Neuronal stem cell (in vitro differentiated cells): ENCODE data around the gene STK39.

Source experiments
- DNase-seq: peaks from one replicate; pipeline ENCODE4 v3.0.0-alpha.2; 2013; ENCODE audit warnings: low spot score
- H2AFZ ChIP-seq: one replicate; pipeline ENCODE4 v1.6.1; 2013; ENCODE audit warnings: mild to moderate bottlenecking, low read length, inconsistent platforms
- H2AK5ac ChIP-seq: 2 replicates; pipeline ENCODE4 v1.6.1; 2013; ENCODE audit warnings: low read depth, mild to moderate bottlenecking, inconsistent platforms, low read length, moderate library complexity, mixed read lengths
- H2BK120ac ChIP-seq: 2 replicates; pipeline ENCODE4 v1.6.1; 2013; ENCODE audit warnings: low read depth, mild to moderate bottlenecking, inconsistent platforms, low read length, moderate library complexity, mixed read lengths
- H2BK12ac ChIP-seq: one replicate; pipeline ENCODE4 v1.6.1; 2013; ENCODE audit warnings: low read length, inconsistent platforms
- H2BK15ac ChIP-seq: 2 replicates; pipeline ENCODE4 v1.6.1; 2013; ENCODE audit warnings: mild to moderate bottlenecking, low read length, inconsistent platforms, mixed read lengths
- H2BK5ac ChIP-seq: one replicate; pipeline ENCODE4 v1.6.1; 2013; ENCODE audit warnings: inconsistent platforms, mild to moderate bottlenecking, low read length, moderate library complexity
- H3K14ac ChIP-seq: one replicate; pipeline ENCODE4 v1.6.1; 2013; ENCODE audit warnings: low read length, inconsistent platforms
- H3K18ac ChIP-seq: 2 replicates; pipeline ENCODE4 v1.6.1; 2013; ENCODE audit warnings: low read length, inconsistent platforms
- H3K23ac ChIP-seq: 2 replicates; pipeline ENCODE4 v1.6.1; 2013; ENCODE audit warnings: low read depth, mild to moderate bottlenecking, mixed read lengths, low read length, inconsistent platforms; ENCODE audit not compliant: poor library complexity
- H3K27ac ChIP-seq: replicated peaks from 3 replicates; pipeline ENCODE4 v1.5.1; 2013; ENCODE audit warnings: low read length, inconsistent platforms
- H3K27me3 ChIP-seq, 3 experiments: 2 replicates each; pipeline ENCODE4 v1.6.1; 2013; ENCODE audit warnings: low read length in 3 of 3, mild to moderate bottlenecking in 2 of 3, inconsistent platforms in 1 of 3, low read depth in 1 of 3, mixed read lengths in 1 of 3, moderate library complexity in 1 of 3; ENCODE audit not compliant: control insufficient read depth in 3 of 3, insufficient read depth in 3 of 3
- H3K36me3 ChIP-seq, 2 donors: replicated peaks in 1 of 2; 2 replicates each; pipeline ENCODE4 v1.6.1; 2013; ENCODE audit warnings: low read length in 2 of 2; ENCODE audit not compliant: control insufficient read depth in 2 of 2, insufficient read depth in 2 of 2
- H3K4ac ChIP-seq: 2 replicates; pipeline ENCODE4 v1.6.1; 2013; ENCODE audit warnings: inconsistent platforms, mild to moderate bottlenecking, low read length, moderate library complexity
- H3K4me1 ChIP-seq, 2 donors: 1 replicate in 1 of 2; 2 replicates in 1 of 2; pipeline ENCODE4 v1.6.1; 2013; ENCODE audit warnings: low read length in 2 of 2, low read depth in 1 of 2; ENCODE audit not compliant: control insufficient read depth in 2 of 2, insufficient read depth in 1 of 2
- H3K4me2 ChIP-seq: one replicate; pipeline ENCODE4 v1.6.1; 2013; ENCODE audit warnings: mild to moderate bottlenecking, low read length, inconsistent platforms; ENCODE audit not compliant: insufficient read depth, poor library complexity, severe bottlenecking
- H3K4me3 ChIP-seq, 2 donors: 2 replicates each; pipeline ENCODE4 v1.5.1; 2013; ENCODE audit warnings: low read length in 2 of 2, mild to moderate bottlenecking in 2 of 2, inconsistent platforms in 1 of 2, moderate library complexity in 1 of 2
- H3K79me1 ChIP-seq: one replicate; pipeline ENCODE4 v1.6.1; 2013; ENCODE audit warnings: low read depth, mild to moderate bottlenecking, inconsistent platforms, low read length, moderate library complexity
- H3K9ac ChIP-seq: one replicate; pipeline ENCODE4 v1.6.1; 2013; ENCODE audit warnings: mild to moderate bottlenecking, low read depth, low read length, inconsistent platforms; ENCODE audit not compliant: poor library complexity
- H3K9me3 ChIP-seq, 2 donors: replicated peaks in 1 of 2; 2 replicates each; pipeline versions ENCODE3 to v1.6.1; 2013; ENCODE audit warnings: low read length in 2 of 2, mild to moderate bottlenecking in 2 of 2, inconsistent platforms in 1 of 2, low read depth in 1 of 2, mixed read lengths in 1 of 2, moderate library complexity in 1 of 2; ENCODE audit not compliant: control insufficient read depth in 2 of 2, insufficient read depth in 1 of 2
- H4K8ac ChIP-seq: one replicate; pipeline ENCODE4 v1.6.1; 2013; ENCODE audit warnings: low read depth, mild to moderate bottlenecking, inconsistent platforms, low read length, moderate library complexity
- H4K91ac ChIP-seq: one replicate; pipeline ENCODE4 v1.6.1; 2013; ENCODE audit warnings: low read length, low read depth, mild to moderate bottlenecking, inconsistent platforms; ENCODE audit not compliant: poor library complexity
- WGBS, 2 donors: extraction: QIAGEN DNeasy Blood & Tissue Kit; methylation state at CpG; one replicate each; pipeline ENCODE4 v1.1.7; 2013; ENCODE audit warnings: missing lambda C conversion rate in 2 of 2, mixed read lengths in 1 of 2; ENCODE audit not compliant: insufficient read length in 2 of 2, insufficient replicate concordance in 1 of 2; ENCODE audit errors: extremely low coverage in 2 of 2; 5-methylcytosine and 5-hydroxymethylcytosine counted together

Gene STK39

DNA sequence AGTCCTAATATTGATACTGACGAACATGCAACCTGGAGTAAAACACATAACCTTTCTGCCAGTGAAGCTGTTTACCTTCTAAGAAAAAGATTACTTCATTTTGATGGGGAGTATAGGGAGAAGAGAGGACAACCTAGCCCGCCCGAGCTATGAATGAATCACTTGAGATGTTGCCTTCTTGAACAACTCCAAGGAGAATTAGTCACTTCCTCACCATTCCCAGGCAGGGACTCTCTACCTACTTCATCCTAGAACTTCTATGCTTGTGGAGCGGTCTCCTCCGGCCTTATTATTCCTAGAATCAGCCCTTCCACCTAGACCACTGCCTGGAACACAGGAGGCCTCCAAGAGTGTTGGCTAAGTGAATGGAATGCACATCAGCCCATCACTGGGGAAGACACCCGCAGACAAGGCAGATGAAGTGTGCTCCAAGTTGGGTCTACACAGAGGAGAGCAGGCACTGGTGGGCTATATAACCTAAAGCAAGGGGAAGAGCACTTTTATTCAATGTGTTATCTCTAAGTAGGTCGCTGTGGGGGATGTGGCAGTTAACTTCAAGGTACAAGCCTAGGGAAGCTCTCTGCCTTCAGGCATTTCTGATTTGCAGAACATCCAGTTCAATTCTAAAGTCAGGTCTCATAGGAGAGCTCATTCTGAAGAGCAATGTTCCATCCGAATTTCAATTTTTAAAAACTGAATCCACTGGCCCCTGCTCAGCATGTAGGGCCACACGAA lies 57.4 kb downstream of the STK39 start:
- Histone ChIP-seq H3K36me3 (no peaks in the 10 kb centered on the region), H2BK12ac (no peak overlapping the region), H3K4me3 (no peak overlapping the region), H2AFZ (no peak overlapping the region), H3K27ac (no peak overlapping the region), H3K79me1 (no peaks in the 10 kb centered on the region), H3K4ac (no peak overlapping the region), H3K4me1 (peaks cover 10 to 29% of the 10 kb centered on the region in 2 donors), H4K8ac (no peak overlapping the region), H2AK5ac (no peak overlapping the region), H3K27me3 (peaks cover 0 to 7% (median 0%) of the 10 kb centered on the region in 3 experiments), H3K4me2 (no peak overlapping the region), H3K14ac (no peak overlapping the region), H4K91ac (no peak overlapping the region), H3K9me3 (no peaks in the 10 kb centered on the region), H2BK15ac (no peak overlapping the region), H2BK5ac (no peak overlapping the region), H3K18ac (no peak overlapping the region), H3K9ac (no peak overlapping the region), H3K23ac (no peak overlapping the region), H2BK120ac (no peak overlapping the region)
- no CpG with 5 or more reads among the region's 9 CpGs for WGBS, 2 donors
- DNase-seq: no peak

DNA sequence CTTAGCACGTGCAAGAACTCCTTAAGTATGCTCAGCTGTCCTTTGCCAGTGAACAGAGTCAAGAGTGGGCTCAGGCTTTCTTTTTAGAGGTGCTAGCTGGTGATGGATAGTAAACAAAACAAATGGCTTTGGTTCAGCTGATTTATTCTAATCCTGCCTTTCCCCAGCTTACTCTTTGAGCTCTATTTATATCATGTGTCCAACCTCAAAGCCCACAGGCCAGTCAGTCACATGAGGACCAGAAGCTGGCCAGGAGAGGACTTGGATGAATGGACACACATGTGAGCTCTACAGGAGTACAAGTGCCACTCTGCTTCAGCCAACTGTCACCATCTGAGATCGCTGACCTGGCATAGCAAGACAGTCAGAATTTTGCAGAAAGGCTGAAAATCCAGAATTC lies 59.4 kb downstream of the STK39 start:
- peaks cover 10 to 23% of the 10 kb centered on the region in 2 donors for H3K4me1 ChIP-seq

DNA sequence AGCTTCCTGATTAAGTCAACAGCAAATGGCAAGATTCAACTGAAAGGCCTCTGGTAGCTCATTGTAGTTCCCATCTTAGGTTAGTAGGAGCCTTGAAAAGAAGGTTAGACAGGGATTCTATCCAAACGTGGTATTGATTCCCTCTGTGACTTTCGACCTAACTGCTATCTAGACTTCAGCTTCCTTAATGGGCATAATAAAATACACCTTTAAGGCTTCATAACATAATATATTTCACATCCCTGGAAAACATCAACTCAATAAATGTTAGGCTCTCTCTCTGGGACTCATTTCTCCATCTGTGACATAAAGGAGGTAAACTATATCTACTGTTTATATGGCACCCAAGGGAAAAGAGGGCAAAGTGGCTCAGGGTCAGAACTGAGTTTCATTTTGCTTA lies 60.9 kb downstream of the STK39 start:
- no peak overlapping the region for H2BK15ac ChIP-seq
- H2BK5ac ChIP-seq: no peak overlapping the region
- no peak overlapping the region for H2AFZ ChIP-seq
- H2BK12ac ChIP-seq: no peak overlapping the region
- H3K4me1 ChIP-seq: peaks cover 10 to 12% of the 10 kb centered on the region in 2 donors
- no peaks in the 10 kb centered on the region for H3K27me3 ChIP-seq
- no peak overlapping the region for H4K8ac ChIP-seq
- H3K79me1 ChIP-seq: no peaks in the 10 kb centered on the region
- peaks cover 0 to 6% of the 10 kb centered on the region in 2 donors for H3K36me3 ChIP-seq
- WGBS, 2 donors: no CpG with 5 or more reads among the region's 2 CpGs
- H2BK120ac ChIP-seq: no peak overlapping the region
- no peak overlapping the region for H3K4me3 ChIP-seq
- no peak overlapping the region for H3K14ac ChIP-seq
- H3K23ac ChIP-seq: no peak overlapping the region
- no peak overlapping the region for H3K9ac ChIP-seq
- H3K9me3 ChIP-seq: no peaks in the 10 kb centered on the region
- DNase-seq: no peak
- no peak overlapping the region for H4K91ac ChIP-seq
- H3K18ac ChIP-seq: no peak overlapping the region
- no peak overlapping the region for H3K4ac ChIP-seq
- H3K27ac ChIP-seq: peak overlapping the region; percentile 41
- H3K4me2 ChIP-seq: no peak overlapping the region
- no peak overlapping the region for H2AK5ac ChIP-seq

More for the DNA sequence above, 59.4 kb downstream of the STK39 start:
- H2BK120ac ChIP-seq: no peak overlapping the region
- H2BK12ac ChIP-seq: no peak overlapping the region
- H2BK15ac ChIP-seq: no peak overlapping the region
- no peak overlapping the region for H3K18ac ChIP-seq
- H3K9me3 ChIP-seq: no peaks in the 10 kb centered on the region
- H2AK5ac ChIP-seq: no peak overlapping the region
- no peaks in the 10 kb centered on the region for H3K79me1 ChIP-seq
- no peak overlapping the region for H2AFZ ChIP-seq
- no peak overlapping the region for H3K4ac ChIP-seq
- H3K4me3 ChIP-seq: no peak overlapping the region
- H2BK5ac ChIP-seq: no peak overlapping the region
- no peaks in the 10 kb centered on the region for H3K36me3 ChIP-seq
- no peak overlapping the region for H3K23ac ChIP-seq
- no peak overlapping the region for H3K14ac ChIP-seq
- no peak overlapping the region for H4K8ac ChIP-seq
- no peak overlapping the region for H4K91ac ChIP-seq
- peaks cover 0 to 7% (median 0%) of the 10 kb centered on the region in 3 experiments for H3K27me3 ChIP-seq
- no CpG with 5 or more reads among the region's 2 CpGs for WGBS, 2 donors
- no peak overlapping the region for H3K4me2 ChIP-seq
- no peak overlapping the region for H3K9ac ChIP-seq
- H3K27ac ChIP-seq: no peak overlapping the region
- DNase-seq: no peak

DNA sequence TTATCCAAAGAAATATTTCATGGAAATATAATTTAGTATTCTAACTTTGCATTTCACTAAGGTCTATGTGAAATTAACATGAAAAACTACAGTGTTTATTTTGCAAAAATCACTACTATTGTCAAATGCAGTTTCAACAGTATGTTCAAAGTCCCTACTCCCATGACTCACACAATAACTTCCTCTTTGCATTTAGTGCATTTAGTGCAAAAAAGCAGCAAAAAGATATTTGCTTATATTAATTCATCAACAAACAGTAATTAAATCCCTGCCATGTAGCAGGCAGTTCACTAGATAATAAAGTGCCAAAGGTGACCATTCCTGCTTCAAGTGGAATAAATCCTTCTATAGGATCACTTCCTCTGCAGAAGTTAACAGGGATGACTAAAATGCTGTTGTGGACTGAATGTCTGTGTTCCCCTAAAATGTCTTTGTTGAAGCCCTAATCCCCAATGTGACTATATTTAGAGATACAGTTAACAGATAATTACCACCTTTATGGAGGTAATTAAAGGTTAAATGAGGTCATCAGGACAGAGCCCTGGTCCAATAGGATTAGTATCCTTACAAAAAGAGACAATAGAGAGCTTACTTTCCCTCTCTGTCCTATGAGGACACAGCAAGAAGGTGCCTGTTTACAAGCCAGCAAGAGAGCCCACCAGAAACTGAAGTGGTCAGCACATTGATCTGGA lies 61.7 kb downstream of the STK39 start:
- peaks cover 5 to 7% of the 10 kb centered on the region in 2 donors for H3K4me1 ChIP-seq

More for the DNA sequence above, 61.7 kb downstream of the STK39 start:
- Histone ChIP-seq H2BK120ac (no peak overlapping the region), H2BK15ac (no peak overlapping the region), H2BK12ac (no peak overlapping the region), H3K9me3 (no peaks in the 10 kb centered on the region), H3K9ac (no peak overlapping the region), H2AFZ (no peak overlapping the region), H3K4me3 (no peak overlapping the region), H3K4ac (no peak overlapping the region), H2BK5ac (no peak overlapping the region), H2AK5ac (no peak overlapping the region), H3K27me3 (no peaks in the 10 kb centered on the region), H3K27ac (peak overlapping the region; percentile 41), H4K91ac (no peak overlapping the region), H3K36me3 (peaks cover 0 to 13% of the 10 kb centered on the region in 2 donors), H3K79me1 (no peaks in the 10 kb centered on the region), H3K18ac (no peak overlapping the region), H3K4me2 (no peak overlapping the region), H3K23ac (no peak overlapping the region), H3K14ac (no peak overlapping the region), H4K8ac (no peak overlapping the region)
- DNase-seq: no peak
